ENCODE measurements around the gene PRKCH.
A peak's percentile ranks its signal among the peaks of the same experiment; 100 is the strongest.

The PRKCH gene

DNA sequence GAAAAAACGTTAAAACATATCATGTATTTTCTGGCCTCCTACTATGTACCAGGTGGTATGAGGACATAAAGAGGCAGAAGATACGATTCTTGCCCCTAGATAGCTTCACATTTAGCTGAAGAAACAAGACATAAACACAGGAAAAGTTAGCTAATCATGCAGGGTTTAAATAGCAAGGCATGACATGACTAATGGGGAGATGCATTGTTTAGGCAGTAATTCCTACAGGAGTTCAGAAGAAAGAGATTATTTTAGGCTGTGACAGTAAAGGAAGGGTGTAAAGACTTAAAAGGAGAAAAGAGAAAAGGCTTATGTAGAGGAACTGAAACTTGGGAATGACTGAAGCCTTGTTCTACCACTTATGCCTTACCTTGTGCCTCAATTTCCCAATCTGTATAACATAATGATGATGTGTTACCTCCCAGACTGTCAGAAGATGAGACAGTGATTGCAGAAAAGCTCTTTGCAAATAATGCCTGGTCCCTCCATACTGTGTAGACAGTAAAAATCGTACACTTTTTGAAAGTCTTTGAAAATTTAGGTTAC is 44.4 kb downstream of the PRKCH start:
- Histone ChIP-seq H2BK15ac (ENCODE audit: low read depth, poor library complexity, severe bottlenecking) (no peak overlapping the region), H3K27me3 (ENCODE audit: control insufficient read depth in 1 of 2, insufficient read depth in 1 of 2, low read length in 2 of 2) (peaks cover 0 to 18% of the 10 kb centered on the region in 2 experiments), H3K79me1 (replicated peaks; ENCODE audit: low read length, poor library complexity, severe bottlenecking) (no peaks in the 10 kb centered on the region), H4K91ac (ENCODE audit: low read length) (no peak overlapping the region), H3K4me2 (ENCODE audit: low read length, poor library complexity, severe bottlenecking) (no peak overlapping the region), H2BK5ac (ENCODE audit: low read depth, low read length, poor library complexity, severe bottlenecking) (no peak overlapping the region), H3K23ac (ENCODE audit: low read length in 2 of 2) (no peak overlapping the region), H4K8ac (ENCODE audit: low read length) (no peak overlapping the region), H3K9ac (ENCODE audit: low read length) (no peak overlapping the region), H3K27ac (ENCODE audit: low read length, poor library complexity, severe bottlenecking) (no peak overlapping the region), H3K18ac (ENCODE audit: low read depth in 1 of 2, low read length in 2 of 2) (no peak overlapping the region), H3K36me3 (ENCODE audit: control insufficient read depth in 1 of 2, insufficient read depth in 2 of 2, low read depth in 1 of 2, low read length in 2 of 2) (no peaks in the 10 kb centered on the region), H2BK12ac (ENCODE audit: low read length in 2 of 2) (no peak overlapping the region), H3K14ac (ENCODE audit: low read length in 2 of 2) (no peak overlapping the region), H3K9me3 (ENCODE audit: control insufficient read depth, low read length) (no peaks in the 10 kb centered on the region), H2BK120ac (ENCODE audit: low read depth, low read length) (no peak overlapping the region), H3K4me3 (ENCODE audit: insufficient read depth in 1 of 2, low read depth in 1 of 2, low read length in 2 of 2) (no peak overlapping the region), H3K4me1 (ENCODE audit: control insufficient read depth, insufficient read depth, low read depth, low read length) (peaks cover 5% of the 10 kb centered on the region), H2AFZ (ENCODE audit: low read depth, low read length) (no peak overlapping the region), H2AK5ac (ENCODE audit: low read length, severe bottlenecking) (no peak overlapping the region), H3K4ac (ENCODE audit: low read depth in 1 of 2, low read length in 2 of 2) (no peak overlapping the region)
- 83% methylated on average over 1 of the region's 3 CpGs for WGBS
- no peak for DNase-seq

GRCh38 chr14:61368114-61368710 is 46.8 kb downstream of the PRKCH start:
- 80% methylated on average over 4 of the region's 5 CpGs for WGBS
- Histone ChIP-seq H3K14ac (ENCODE audit: low read length in 2 of 2) (no peak overlapping the region), H3K4me2 (ENCODE audit: low read length, poor library complexity, severe bottlenecking) (no peak overlapping the region), H4K91ac (ENCODE audit: low read length) (no peak overlapping the region), H2BK12ac (ENCODE audit: low read length in 2 of 2) (no peak overlapping the region), H2AK5ac (ENCODE audit: low read length, severe bottlenecking) (no peak overlapping the region), H3K9ac (ENCODE audit: low read length) (no peak overlapping the region), H3K4me3 (ENCODE audit: insufficient read depth in 1 of 2, low read depth in 1 of 2, low read length in 2 of 2) (no peak overlapping the region), H3K18ac (ENCODE audit: low read depth in 1 of 2, low read length in 2 of 2) (no peak overlapping the region), H3K9me3 (ENCODE audit: control insufficient read depth, low read length) (no peaks in the 10 kb centered on the region), H3K4me1 (ENCODE audit: control insufficient read depth, insufficient read depth, low read depth, low read length) (peaks cover 5% of the 10 kb centered on the region), H2AFZ (ENCODE audit: low read depth, low read length) (no peak overlapping the region), H2BK5ac (ENCODE audit: low read depth, low read length, poor library complexity, severe bottlenecking) (no peak overlapping the region), H2BK120ac (ENCODE audit: low read depth, low read length) (no peak overlapping the region), H3K23ac (ENCODE audit: low read length in 2 of 2) (no peak overlapping the region), H3K27me3 (ENCODE audit: control insufficient read depth in 1 of 2, insufficient read depth in 1 of 2, low read length in 2 of 2) (peaks cover 0 to 5% of the 10 kb centered on the region in 2 experiments), H4K8ac (ENCODE audit: low read length) (no peak overlapping the region), H3K79me1 (replicated peaks; ENCODE audit: low read length, poor library complexity, severe bottlenecking) (no peaks in the 10 kb centered on the region), H3K27ac (ENCODE audit: low read length, poor library complexity, severe bottlenecking) (peak overlapping the region; percentile 1), H3K4ac (ENCODE audit: low read depth in 1 of 2, low read length in 2 of 2) (no peak overlapping the region), H3K36me3 (ENCODE audit: control insufficient read depth in 1 of 2, insufficient read depth in 2 of 2, low read depth in 1 of 2, low read length in 2 of 2) (no peaks in the 10 kb centered on the region), H2BK15ac (ENCODE audit: low read depth, poor library complexity, severe bottlenecking) (no peak overlapping the region)
- no peak for DNase-seq

GRCh38 chr14:61368781-61369453 is 47.5 kb downstream of the PRKCH start:
- H4K91ac ChIP-seq (ENCODE audit: low read length): no peak overlapping the region
- no peak overlapping the region for H2BK15ac ChIP-seq (ENCODE audit: low read depth, poor library complexity, severe bottlenecking)
- 67% methylated on average over 3 of the region's 3 CpGs for WGBS
- H2AK5ac ChIP-seq (ENCODE audit: low read length, severe bottlenecking): no peak overlapping the region
- no peaks in the 10 kb centered on the region for H3K9me3 ChIP-seq (ENCODE audit: control insufficient read depth, low read length)
- no peak overlapping the region for H2BK12ac ChIP-seq (ENCODE audit: low read length in 2 of 2)
- DNase-seq: no peak
- H3K27ac ChIP-seq (ENCODE audit: low read length, poor library complexity, severe bottlenecking): no peak overlapping the region
- H3K14ac ChIP-seq (ENCODE audit: low read length in 2 of 2): no peak overlapping the region
- no peak overlapping the region for H3K4me3 ChIP-seq (ENCODE audit: insufficient read depth in 1 of 2, low read depth in 1 of 2, low read length in 2 of 2)
- H3K36me3 ChIP-seq (ENCODE audit: control insufficient read depth in 1 of 2, insufficient read depth in 2 of 2, low read depth in 1 of 2, low read length in 2 of 2): no peaks in the 10 kb centered on the region
- no peak overlapping the region for H2BK120ac ChIP-seq (ENCODE audit: low read depth, low read length)
- H3K27me3 ChIP-seq (ENCODE audit: control insufficient read depth in 1 of 2, insufficient read depth in 1 of 2, low read length in 2 of 2): peaks cover 0 to 5% of the 10 kb centered on the region in 2 experiments
- H3K18ac ChIP-seq (ENCODE audit: low read depth in 1 of 2, low read length in 2 of 2): no peak overlapping the region
- H3K23ac ChIP-seq (ENCODE audit: low read length in 2 of 2): no peak overlapping the region
- H4K8ac ChIP-seq (ENCODE audit: low read length): no peak overlapping the region
- H3K79me1 ChIP-seq (replicated peaks; ENCODE audit: low read length, poor library complexity, severe bottlenecking): no peaks in the 10 kb centered on the region
- no peak overlapping the region for H3K4ac ChIP-seq (ENCODE audit: low read depth in 1 of 2, low read length in 2 of 2)
- peaks cover 5% of the 10 kb centered on the region for H3K4me1 ChIP-seq (ENCODE audit: control insufficient read depth, insufficient read depth, low read depth, low read length)
- H2BK5ac ChIP-seq (ENCODE audit: low read depth, low read length, poor library complexity, severe bottlenecking): no peak overlapping the region
- no peak overlapping the region for H3K9ac ChIP-seq (ENCODE audit: low read length)
- no peak overlapping the region for H3K4me2 ChIP-seq (ENCODE audit: low read length, poor library complexity, severe bottlenecking)
- no peak overlapping the region for H2AFZ ChIP-seq (ENCODE audit: low read depth, low read length)

GRCh38 chr14:61369454-61369810 is 48.1 kb downstream of the PRKCH start:
- Histone ChIP-seq H3K4me2 (ENCODE audit: low read length, poor library complexity, severe bottlenecking) (no peak overlapping the region), H3K4ac (ENCODE audit: low read depth in 1 of 2, low read length in 2 of 2) (no peak overlapping the region), H2BK120ac (ENCODE audit: low read depth, low read length) (no peak overlapping the region), H3K18ac (ENCODE audit: low read depth in 1 of 2, low read length in 2 of 2) (no peak overlapping the region), H3K14ac (ENCODE audit: low read length in 2 of 2) (no peak overlapping the region), H4K8ac (ENCODE audit: low read length) (no peak overlapping the region), H3K79me1 (replicated peaks; ENCODE audit: low read length, poor library complexity, severe bottlenecking) (no peaks in the 10 kb centered on the region), H4K91ac (ENCODE audit: low read length) (no peak overlapping the region), H2AK5ac (ENCODE audit: low read length, severe bottlenecking) (no peak overlapping the region), H2AFZ (ENCODE audit: low read depth, low read length) (no peak overlapping the region), H3K36me3 (ENCODE audit: control insufficient read depth in 1 of 2, insufficient read depth in 2 of 2, low read depth in 1 of 2, low read length in 2 of 2) (no peaks in the 10 kb centered on the region), H3K27ac (ENCODE audit: low read length, poor library complexity, severe bottlenecking) (no peak overlapping the region), H2BK12ac (ENCODE audit: low read length in 2 of 2) (no peak overlapping the region), H3K9ac (ENCODE audit: low read length) (no peak overlapping the region), H3K4me1 (ENCODE audit: control insufficient read depth, insufficient read depth, low read depth, low read length) (peaks cover 5% of the 10 kb centered on the region), H3K9me3 (ENCODE audit: control insufficient read depth, low read length) (peaks cover 4% of the 10 kb centered on the region), H3K27me3 (ENCODE audit: control insufficient read depth in 1 of 2, insufficient read depth in 1 of 2, low read length in 2 of 2) (peaks cover 0 to 5% of the 10 kb centered on the region in 2 experiments), H3K23ac (ENCODE audit: low read length in 2 of 2) (no peak overlapping the region), H3K4me3 (ENCODE audit: insufficient read depth in 1 of 2, low read depth in 1 of 2, low read length in 2 of 2) (no peak overlapping the region), H2BK5ac (ENCODE audit: low read depth, low read length, poor library complexity, severe bottlenecking) (no peak overlapping the region), H2BK15ac (ENCODE audit: low read depth, poor library complexity, severe bottlenecking) (no peak overlapping the region)
- WGBS: 100% methylated on average over 2 of the region's 3 CpGs
- no peak for DNase-seq

Measured in mesenchymal stem cell (in vitro differentiated cells and primary cell).